Measurements from ENCODE around the gene SLC25A34.

Gene SLC25A34

DNA sequence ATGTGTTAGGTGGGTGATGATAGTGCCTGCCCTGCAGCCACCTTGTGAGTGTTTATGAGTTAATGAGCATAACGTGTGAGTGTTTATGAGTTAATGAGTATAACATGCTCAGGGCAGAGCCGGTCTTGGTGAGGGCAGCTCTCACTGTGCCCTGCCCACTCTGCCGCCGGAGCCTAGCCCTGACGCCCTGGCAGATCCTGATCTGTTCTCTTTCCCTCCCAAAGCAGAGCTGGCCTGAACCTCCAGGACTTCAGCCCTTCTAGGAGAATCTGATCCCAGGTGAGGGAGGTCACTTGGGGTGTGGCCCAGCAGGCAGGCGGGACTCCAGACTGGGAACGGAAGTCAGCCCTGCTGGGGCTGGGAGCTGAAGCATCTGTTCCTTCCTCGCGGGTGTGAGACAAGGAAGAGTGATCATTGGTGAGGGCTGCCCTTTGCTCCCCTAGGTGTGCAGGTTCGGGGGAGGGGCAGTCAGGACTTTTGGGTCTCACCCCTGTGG lies 28.3 kb downstream of the SLC25A34 start:
- TF ChIP-seq, protein P1, sequence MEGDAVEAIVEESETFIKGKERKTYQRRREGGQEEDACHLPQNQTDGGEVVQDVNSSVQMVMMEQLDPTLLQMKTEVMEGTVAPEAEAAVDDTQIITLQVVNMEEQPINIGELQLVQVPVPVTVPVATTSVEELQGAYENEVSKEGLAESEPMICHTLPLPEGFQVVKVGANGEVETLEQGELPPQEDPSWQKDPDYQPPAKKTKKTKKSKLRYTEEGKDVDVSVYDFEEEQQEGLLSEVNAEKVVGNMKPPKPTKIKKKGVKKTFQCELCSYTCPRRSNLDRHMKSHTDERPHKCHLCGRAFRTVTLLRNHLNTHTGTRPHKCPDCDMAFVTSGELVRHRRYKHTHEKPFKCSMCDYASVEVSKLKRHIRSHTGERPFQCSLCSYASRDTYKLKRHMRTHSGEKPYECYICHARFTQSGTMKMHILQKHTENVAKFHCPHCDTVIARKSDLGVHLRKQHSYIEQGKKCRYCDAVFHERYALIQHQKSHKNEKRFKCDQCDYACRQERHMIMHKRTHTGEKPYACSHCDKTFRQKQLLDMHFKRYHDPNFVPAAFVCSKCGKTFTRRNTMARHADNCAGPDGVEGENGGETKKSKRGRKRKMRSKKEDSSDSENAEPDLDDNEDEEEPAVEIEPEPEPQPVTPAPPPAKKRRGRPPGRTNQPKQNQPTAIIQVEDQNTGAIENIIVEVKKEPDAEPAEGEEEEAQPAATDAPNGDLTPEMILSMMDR (IDR thresholded peaks at IDR 0.05; ENCODE audit: low read depth, low read length, poor library complexity, severe bottlenecking), result no peak
- TF ChIP-seq EZH2phosphoT487 (IDR thresholded peaks at IDR 0.05; ENCODE audit: borderline replicate concordance, low read length), result no peak
- H3K27me3 ChIP-seq (ENCODE audit: control insufficient read depth, low read length), result peaks cover 12% of the 10 kb centered on the region
- H3K4me3 ChIP-seq (ENCODE audit: low read length), result no peak overlapping the region
- H3K4me2 ChIP-seq (ENCODE audit: low read length), result no peak overlapping the region
- H3K4me1 ChIP-seq (ENCODE audit: control insufficient read depth, low read length), result peaks cover 7% of the 10 kb centered on the region
- H3K27ac ChIP-seq (ENCODE audit: low read depth, low read length), result no peak overlapping the region
- H3K9me3 ChIP-seq (ENCODE audit: control insufficient read depth, insufficient read depth, low read length), result no peaks in the 10 kb centered on the region
- H3K9me2 ChIP-seq (replicated peaks; ENCODE audit: control insufficient read depth, low read length), result no peaks in the 10 kb centered on the region
- no peaks in the 10 kb centered on the region for H3K79me2 ChIP-seq (ENCODE audit: control insufficient read depth, low read length)
- H4K20me1 ChIP-seq (ENCODE audit: control insufficient read depth, insufficient read depth, low read depth, low read length), result peaks cover 3% of the 10 kb centered on the region; the same call in 1 of the 2 replicates
- no peaks in the 10 kb centered on the region for H3K36me3 ChIP-seq (ENCODE audit: control insufficient read depth, low read length)
- no peaks in the 10 kb centered on the region for H3F3A ChIP-seq (ENCODE audit: control insufficient read depth, insufficient read depth)

DNA sequence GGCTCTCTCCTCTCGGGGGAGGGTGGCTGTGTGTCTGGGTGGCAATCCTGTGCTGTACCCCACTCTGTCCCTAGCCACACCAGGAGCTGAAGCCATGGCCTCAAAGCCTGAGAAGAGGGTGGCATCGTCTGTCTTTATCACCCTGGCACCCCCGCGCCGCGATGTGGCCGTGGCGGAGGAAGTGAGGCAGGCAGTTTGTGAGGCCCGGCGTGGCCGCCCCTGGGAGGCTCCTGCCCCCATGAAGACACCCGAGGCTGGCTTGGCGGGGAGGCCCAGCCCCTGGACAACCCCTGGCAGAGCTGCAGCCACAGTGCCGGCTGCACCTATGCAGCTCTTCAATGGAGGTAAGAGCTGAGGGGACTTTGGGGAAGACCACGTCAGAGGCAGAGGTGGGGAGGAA lies 28.8 kb downstream of the SLC25A34 start:
- peaks cover 7% of the 10 kb centered on the region; the same call in 1 of the 2 replicates for H3K27me3 ChIP-seq (ENCODE audit: control insufficient read depth, low read length)
- H3K9me2 ChIP-seq (replicated peaks; ENCODE audit: control insufficient read depth, low read length), result no peaks in the 10 kb centered on the region
- H4K20me1 ChIP-seq (ENCODE audit: control insufficient read depth, insufficient read depth, low read depth, low read length), result peaks cover 3% of the 10 kb centered on the region; the same call in 1 of the 2 replicates
- no peaks in the 10 kb centered on the region for H3F3A ChIP-seq (ENCODE audit: control insufficient read depth, insufficient read depth)
- H3K27ac ChIP-seq (ENCODE audit: low read depth, low read length), result no peak overlapping the region
- TF ChIP-seq EZH2phosphoT487 (IDR thresholded peaks at IDR 0.05; ENCODE audit: borderline replicate concordance, low read length), result no peak
- TF ChIP-seq, protein P1 (IDR thresholded peaks at IDR 0.05; ENCODE audit: low read depth, low read length, poor library complexity, severe bottlenecking), result no peak
- no peaks in the 10 kb centered on the region for H3K9me3 ChIP-seq (ENCODE audit: control insufficient read depth, insufficient read depth, low read length)
- H3K36me3 ChIP-seq (ENCODE audit: control insufficient read depth, low read length), result no peaks in the 10 kb centered on the region
- no peak overlapping the region for H3K4me3 ChIP-seq (ENCODE audit: low read length)
- peaks cover 7% of the 10 kb centered on the region for H3K4me1 ChIP-seq (ENCODE audit: control insufficient read depth, low read length)
- H3K4me2 ChIP-seq (ENCODE audit: low read length), result no peak overlapping the region
- no peaks in the 10 kb centered on the region for H3K79me2 ChIP-seq (ENCODE audit: control insufficient read depth, low read length)

DNA sequence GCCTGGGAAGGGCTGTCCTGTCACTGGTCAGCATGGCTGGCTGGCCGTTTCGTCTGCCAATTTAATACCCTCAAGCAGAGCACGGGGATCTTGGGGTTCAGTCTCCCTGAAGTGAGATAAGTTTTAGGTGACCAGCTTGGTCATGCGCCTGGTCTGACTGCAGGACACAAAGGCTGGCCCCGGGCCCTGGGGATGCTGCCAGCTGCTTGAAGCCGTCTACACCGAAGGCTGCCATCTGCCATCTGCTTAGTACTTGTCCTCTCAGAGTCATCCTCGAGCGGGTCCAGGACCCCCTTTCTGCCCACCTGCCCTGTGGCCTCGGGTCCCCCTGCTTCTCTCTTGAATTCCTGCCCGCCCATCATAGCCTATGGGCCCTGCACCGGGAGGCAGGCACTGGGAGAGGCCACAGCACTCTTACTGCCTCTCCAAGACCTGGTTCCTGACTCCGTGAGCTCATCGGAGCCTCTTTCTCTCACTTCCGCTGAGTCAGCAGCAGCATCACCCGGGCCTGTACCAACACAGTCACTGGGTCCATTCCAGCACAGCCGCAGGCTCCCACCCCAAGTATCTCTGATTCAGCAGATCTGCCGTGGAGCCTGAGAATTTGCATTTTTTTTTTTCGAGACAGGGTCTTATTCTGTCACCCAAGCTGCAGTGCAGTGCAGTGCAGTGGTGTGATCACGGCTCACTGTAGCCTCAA lies 29.6 kb downstream of the SLC25A34 start:
- Histone ChIP-seq H3K36me3 (ENCODE audit: control insufficient read depth, low read length) (no peaks in the 10 kb centered on the region), H3K79me2 (ENCODE audit: control insufficient read depth, low read length) (no peaks in the 10 kb centered on the region), H3K4me2 (ENCODE audit: low read length) (no peak overlapping the region), H3K4me1 (ENCODE audit: control insufficient read depth, low read length) (peaks cover 7% of the 10 kb centered on the region), H3K27ac (ENCODE audit: low read depth, low read length) (no peak overlapping the region), H3K27me3 (ENCODE audit: control insufficient read depth, low read length) (peaks cover 4% of the 10 kb centered on the region; the same call in 1 of the 2 replicates), H3K9me2 (replicated peaks; ENCODE audit: control insufficient read depth, low read length) (no peaks in the 10 kb centered on the region), H3K9me3 (ENCODE audit: control insufficient read depth, insufficient read depth, low read length) (no peaks in the 10 kb centered on the region), H3F3A (ENCODE audit: control insufficient read depth, insufficient read depth) (no peaks in the 10 kb centered on the region), H4K20me1 (ENCODE audit: control insufficient read depth, insufficient read depth, low read depth, low read length) (peaks cover 3% of the 10 kb centered on the region; the same call in 1 of the 2 replicates), H3K4me3 (ENCODE audit: low read length) (no peak overlapping the region)
- no peak for TF ChIP-seq EZH2phosphoT487 (IDR thresholded peaks at IDR 0.05; ENCODE audit: borderline replicate concordance, low read length)

DNA sequence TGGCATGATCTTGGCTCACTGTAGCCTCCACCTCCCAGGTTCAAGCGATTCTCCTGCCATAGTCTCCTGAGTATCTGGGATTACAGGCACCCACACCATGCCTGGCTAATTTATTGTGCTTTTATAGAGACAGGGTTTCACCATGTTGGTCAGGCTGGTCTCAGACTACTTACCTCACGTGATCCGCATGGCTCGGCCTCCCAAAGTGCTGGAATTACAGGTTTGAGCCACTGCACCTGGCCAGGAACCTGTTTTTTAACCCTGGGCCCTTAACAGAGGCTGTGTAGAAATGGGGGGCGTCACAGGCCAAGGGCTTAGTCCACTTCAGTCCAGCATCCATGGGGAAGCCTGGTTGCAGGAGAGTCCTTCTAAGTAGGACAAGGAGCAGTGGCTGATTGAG lies 31.9 kb downstream of the SLC25A34 start:
- H3K9me2 ChIP-seq (replicated peaks; ENCODE audit: control insufficient read depth, low read length), result no peaks in the 10 kb centered on the region
- no peaks in the 10 kb centered on the region for H3K36me3 ChIP-seq (ENCODE audit: control insufficient read depth, low read length)
- no peaks in the 10 kb centered on the region for H3K9me3 ChIP-seq (ENCODE audit: control insufficient read depth, insufficient read depth, low read length)

More for the DNA sequence above, 31.9 kb downstream of the SLC25A34 start:
- H3F3A ChIP-seq (ENCODE audit: control insufficient read depth, insufficient read depth), result no peaks in the 10 kb centered on the region
- H3K79me2 ChIP-seq (ENCODE audit: control insufficient read depth, low read length), result no peaks in the 10 kb centered on the region
- no peak for TF ChIP-seq EZH2phosphoT487 (IDR thresholded peaks at IDR 0.05; ENCODE audit: borderline replicate concordance, low read length)
- TF ChIP-seq, protein P1 (IDR thresholded peaks at IDR 0.05; ENCODE audit: low read depth, low read length, poor library complexity, severe bottlenecking), result no peak
- peaks cover 7% of the 10 kb centered on the region for H3K4me1 ChIP-seq (ENCODE audit: control insufficient read depth, low read length)
- H3K27me3 ChIP-seq (ENCODE audit: control insufficient read depth, low read length), result peaks cover 9% of the 10 kb centered on the region; the same call in 1 of the 2 replicates
- H3K4me2 ChIP-seq (ENCODE audit: low read length), result no peak overlapping the region
- no peak overlapping the region for H3K4me3 ChIP-seq (ENCODE audit: low read length)
- no peak overlapping the region for H3K27ac ChIP-seq (ENCODE audit: low read depth, low read length)
- H4K20me1 ChIP-seq (ENCODE audit: control insufficient read depth, insufficient read depth, low read depth, low read length), result peaks cover 3% of the 10 kb centered on the region; the same call in 1 of the 2 replicates

Measured in DOHH2 (cell line).